ENCODE results near the gene NTRK3.

Gene NTRK3

GRCh38 chr15:87871258-87871681 is 385.3 kb downstream of the NTRK3 start:
- no peak for DNase-seq (ENCODE audit: extremely low spot score)
- TF ChIP-seq FOXK2 (IDR thresholded peaks at IDR 0.05) (no peak), ELF4 (IDR thresholded peaks at IDR 0.05) (no peak), ZNF384 (IDR thresholded peaks at IDR 0.05) (no peak), PKNOX1 (IDR thresholded peaks at IDR 0.05) (no peak), FOXM1 (IDR thresholded peaks at IDR 0.05; ENCODE audit: borderline replicate concordance) (no peak), SUZ12 (IDR thresholded peaks at IDR 0.05) (no peak), L3MBTL2 (conservative IDR thresholded peaks at IDR 0.05) (no peak), CTBP1 (IDR thresholded peaks at IDR 0.05; ENCODE audit: borderline replicate concordance) (no peak), NFRKB (IDR thresholded peaks at IDR 0.05) (no peak), BHLHE40 (IDR thresholded peaks at IDR 0.05; ENCODE audit: borderline replicate concordance) (no peak), ARNT (IDR thresholded peaks at IDR 0.05) (no peak), SP1 (IDR thresholded peaks at IDR 0.05) (no peak), TARDBP (IDR thresholded peaks at IDR 0.05) (no peak), FOXA1 (IDR thresholded peaks at IDR 0.05) (no peak), LEF1 (IDR thresholded peaks at IDR 0.05; ENCODE audit: borderline replicate concordance) (no peak), HDGF (IDR thresholded peaks at IDR 0.05; ENCODE audit: borderline replicate concordance) (no peak)
- POLR2A ChIA-PET = no interaction called here
- CTCF ChIA-PET = no interaction called here

GRCh38 chr15:87866961-87867360 is 389.6 kb downstream of the NTRK3 start:
- DNase-seq (ENCODE audit: extremely low spot score) = no peak
- ChIA-PET POLR2A (no interaction called here), CTCF (no interaction called here)
- TF ChIP-seq FOXA1 (IDR thresholded peaks at IDR 0.05) (no peak), BHLHE40 (IDR thresholded peaks at IDR 0.05; ENCODE audit: borderline replicate concordance) (no peak), ARNT (IDR thresholded peaks at IDR 0.05) (no peak), SP1 (IDR thresholded peaks at IDR 0.05) (no peak), SUZ12 (IDR thresholded peaks at IDR 0.05) (no peak), FOXM1 (IDR thresholded peaks at IDR 0.05; ENCODE audit: borderline replicate concordance) (no peak), L3MBTL2 (conservative IDR thresholded peaks at IDR 0.05) (no peak), PKNOX1 (IDR thresholded peaks at IDR 0.05) (no peak), NFRKB (IDR thresholded peaks at IDR 0.05) (no peak), LEF1 (IDR thresholded peaks at IDR 0.05; ENCODE audit: borderline replicate concordance) (no peak), ZNF384 (IDR thresholded peaks at IDR 0.05) (no peak)

GRCh38 chr15:87863152-87863551 is 393.4 kb downstream of the NTRK3 start:
- DNase-seq (ENCODE audit: extremely low spot score) = no peak
- POLR2A ChIA-PET = no interaction called here
- CTCF ChIA-PET = no interaction called here
- TF ChIP-seq BHLHE40 (IDR thresholded peaks at IDR 0.05; ENCODE audit: borderline replicate concordance) (no peak), FOXM1 (IDR thresholded peaks at IDR 0.05; ENCODE audit: borderline replicate concordance) (no peak), L3MBTL2 (conservative IDR thresholded peaks at IDR 0.05) (no peak), FOXA1 (IDR thresholded peaks at IDR 0.05) (no peak), FOXK2 (IDR thresholded peaks at IDR 0.05) (no peak), HDGF (IDR thresholded peaks at IDR 0.05; ENCODE audit: borderline replicate concordance) (no peak), ELF4 (IDR thresholded peaks at IDR 0.05) (no peak), NFRKB (IDR thresholded peaks at IDR 0.05) (no peak), SUZ12 (IDR thresholded peaks at IDR 0.05) (no peak), SP1 (IDR thresholded peaks at IDR 0.05) (no peak), CTBP1 (IDR thresholded peaks at IDR 0.05; ENCODE audit: borderline replicate concordance) (no peak), TARDBP (IDR thresholded peaks at IDR 0.05) (no peak)

- CTCF ChIA-PET = no interaction called here
- POLR2A ChIA-PET = no interaction called here
- TF ChIP-seq ELF4 (IDR thresholded peaks at IDR 0.05) (no peak), HDGF (IDR thresholded peaks at IDR 0.05; ENCODE audit: borderline replicate concordance) (no peak), ARNT (IDR thresholded peaks at IDR 0.05) (no peak), L3MBTL2 (conservative IDR thresholded peaks at IDR 0.05) (no peak), NFRKB (IDR thresholded peaks at IDR 0.05) (no peak), PKNOX1 (IDR thresholded peaks at IDR 0.05) (no peak), TARDBP (IDR thresholded peaks at IDR 0.05) (no peak), SUZ12 (IDR thresholded peaks at IDR 0.05) (no peak), LEF1 (IDR thresholded peaks at IDR 0.05; ENCODE audit: borderline replicate concordance) (no peak), CTBP1 (IDR thresholded peaks at IDR 0.05; ENCODE audit: borderline replicate concordance) (no peak), ZNF384 (IDR thresholded peaks at IDR 0.05) (no peak), FOXK2 (IDR thresholded peaks at IDR 0.05) (no peak), BHLHE40 (IDR thresholded peaks at IDR 0.05; ENCODE audit: borderline replicate concordance) (no peak), FOXM1 (IDR thresholded peaks at IDR 0.05; ENCODE audit: borderline replicate concordance) (no peak), FOXA1 (IDR thresholded peaks at IDR 0.05) (no peak), SP1 (IDR thresholded peaks at IDR 0.05) (no peak)
- no peak for DNase-seq (ENCODE audit: extremely low spot score)
These were observed 395.8 kb downstream of the NTRK3 start for GRCh38 chr15:87860743-87861142.

GRCh38 chr15:87858651-87859050 is 397.9 kb downstream of the NTRK3 start:
- no peak for TF ChIP-seq LEF1 (IDR thresholded peaks at IDR 0.05; ENCODE audit: borderline replicate concordance)
- TF ChIP-seq TARDBP (IDR thresholded peaks at IDR 0.05) = no peak
- TF ChIP-seq SUZ12 (IDR thresholded peaks at IDR 0.05) = no peak
- no peak for TF ChIP-seq SP1 (IDR thresholded peaks at IDR 0.05)
- no peak for TF ChIP-seq ARNT (IDR thresholded peaks at IDR 0.05)
- no peak for DNase-seq (ENCODE audit: extremely low spot score)
- ChIA-PET POLR2A (no interaction called here), CTCF (no interaction called here)

- POLR2A ChIA-PET = no interaction called here
These were observed 405.0 kb downstream of the NTRK3 start for GRCh38 chr15:87851497-87851896.

More at GRCh38 chr15:87851497-87851896, 405.0 kb downstream of the NTRK3 start:
- no peak for TF ChIP-seq L3MBTL2 (conservative IDR thresholded peaks at IDR 0.05)
- no peak for TF ChIP-seq FOXM1 (IDR thresholded peaks at IDR 0.05; ENCODE audit: borderline replicate concordance)
- no peak for TF ChIP-seq ARNT (IDR thresholded peaks at IDR 0.05)
- no peak for TF ChIP-seq ZNF384 (IDR thresholded peaks at IDR 0.05)
- TF ChIP-seq TARDBP (IDR thresholded peaks at IDR 0.05) = no peak
- TF ChIP-seq LEF1 (IDR thresholded peaks at IDR 0.05; ENCODE audit: borderline replicate concordance) = no peak
- no peak for TF ChIP-seq CTBP1 (IDR thresholded peaks at IDR 0.05; ENCODE audit: borderline replicate concordance)
- no peak for TF ChIP-seq PKNOX1 (IDR thresholded peaks at IDR 0.05)
- no peak for TF ChIP-seq NFRKB (IDR thresholded peaks at IDR 0.05)
- TF ChIP-seq HDGF (IDR thresholded peaks at IDR 0.05; ENCODE audit: borderline replicate concordance) = no peak
- TF ChIP-seq FOXK2 (IDR thresholded peaks at IDR 0.05) = no peak
- no peak for TF ChIP-seq SP1 (IDR thresholded peaks at IDR 0.05)
- TF ChIP-seq BHLHE40 (IDR thresholded peaks at IDR 0.05; ENCODE audit: borderline replicate concordance) = no peak
- TF ChIP-seq SUZ12 (IDR thresholded peaks at IDR 0.05) = no peak
- TF ChIP-seq FOXA1 (IDR thresholded peaks at IDR 0.05) = no peak
- no peak for TF ChIP-seq ELF4 (IDR thresholded peaks at IDR 0.05)
- no peak for DNase-seq (ENCODE audit: extremely low spot score)
- CTCF ChIA-PET = no interaction called here

All from HEK293T (cell line).